ENCODE results near the gene KNDC1. TPM values are rescaled to one million over a fixed set of nuclear protein-coding genes. Genes with fewer than 3 reads are reported as not detected.

The KNDC1 gene
- total and polyA plus RNA-seq, 2 of the 4 experiments (the other 2 are of a cell fraction), result 0.18 to 1.1 TPM

DNA sequence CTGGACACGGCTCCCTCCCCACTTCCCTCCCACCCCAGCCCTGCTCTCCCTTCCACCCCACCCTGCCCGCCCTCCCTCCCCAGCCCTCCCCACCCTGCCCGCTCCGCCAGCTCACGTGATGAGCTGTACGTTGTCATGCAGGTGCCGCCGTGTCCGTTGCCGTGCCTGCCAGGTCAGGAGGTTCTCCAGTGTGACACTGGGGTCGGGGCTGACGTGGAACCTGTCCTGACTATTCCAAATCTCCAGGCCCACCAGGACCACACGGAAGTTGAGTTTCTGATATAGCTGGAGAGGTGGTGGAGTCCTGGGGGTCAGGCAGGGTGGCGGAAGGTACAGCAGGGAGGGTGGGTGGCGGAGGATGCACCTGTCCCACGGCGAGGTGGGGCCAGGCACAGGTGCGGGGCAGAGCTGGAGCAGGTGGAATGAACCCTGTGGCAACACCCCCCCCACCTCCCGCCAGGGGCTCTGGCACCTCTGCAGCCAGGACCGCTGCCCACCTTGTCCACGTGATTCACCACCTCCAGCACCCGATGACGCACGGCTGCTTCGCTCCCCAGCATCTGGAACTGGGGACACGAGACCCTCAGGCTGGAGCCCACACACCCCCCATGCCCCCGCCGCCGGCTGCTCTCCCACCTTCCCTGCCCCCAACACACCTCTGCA lies 112.4 kb downstream of the KNDC1 start:
- H2AK5ac ChIP-seq (ENCODE audit: low read depth, low read length), result no peak overlapping the region
- H3K9ac ChIP-seq (ENCODE audit: low read depth, low read length), result no peak overlapping the region
- no peak overlapping the region for H2AK9ac ChIP-seq (replicated peaks; ENCODE audit: low read depth, low read length, poor library complexity)
- H4K8ac ChIP-seq (ENCODE audit: low read depth in 2 of 2, low read length in 2 of 2), result no peak overlapping the region
- H2AFZ ChIP-seq (replicated peaks; ENCODE audit: low read length, poor library complexity), result no peak overlapping the region
- peaks cover 9% of the 10 kb centered on the region for H3K27me3 ChIP-seq (ENCODE audit: control insufficient read depth, insufficient read depth, low read length)
- H3K4me1 ChIP-seq (ENCODE audit: control insufficient read depth, insufficient read depth, low read length), result no peaks in the 10 kb centered on the region
- no peaks in the 10 kb centered on the region for H4K20me1 ChIP-seq (ENCODE audit: insufficient read depth, low read length)
- 83% methylated on average over 6 of the region's 29 CpGs; no CpG with 5 or more reads in 1 of the 2 experiments for WGBS, 2 experiments (ENCODE audit: extremely low coverage in 2 of 2, insufficient read length in 1 of 2)
- ChIA-PET CTCF (no interaction called here), POLR2A (ENCODE audit: unreplicated experiment) (no interaction called here)
- H2BK20ac ChIP-seq (ENCODE audit: low read depth, low read length), result no peak overlapping the region
- no peak overlapping the region for H3K56ac ChIP-seq (ENCODE audit: extremely low read depth, insufficient read depth, low read length)
- in situ Hi-C loops (cut with MboI; ENCODE audit: low sequenced_read_pairs) (loop anchor here (25.0 kb wide), 1 partner anchor 610 kb away; no protein-coding TSS in a partner anchor), intact Hi-C loops (cut with micrococcal nuclease) (no loop called here), dilution Hi-C loops (cut with HindIII; ENCODE audit: low sequenced_read_pairs, unreplicated experiment) (no loop called here)
- H2BK15ac ChIP-seq (ENCODE audit: low read depth, low read length), result no peak overlapping the region
- no peak overlapping the region for H4K5ac ChIP-seq (ENCODE audit: low read depth, low read length)
- H3K9me3 ChIP-seq (ENCODE audit: control insufficient read depth, insufficient read depth, low read length), result no peaks in the 10 kb centered on the region
- no TSS peak for BruUV-seq (replicated peaks)
- H3K4ac ChIP-seq (ENCODE audit: low read depth, low read length), result no peak overlapping the region
- ATAC-seq (ENCODE audit: low read depth) (no peak), DNase-seq (no peak)
- H3K79me1 ChIP-seq (ENCODE audit: low read depth in 1 of 2, low read length in 2 of 2), result no peaks in the 10 kb centered on the region; a peak in 1 of 4 replicates
- no peak overlapping the region for H3K18ac ChIP-seq (ENCODE audit: low read depth, low read length)
- H3K36me3 ChIP-seq (ENCODE audit: control insufficient read depth, insufficient read depth, low read length), result peaks cover 4% of the 10 kb centered on the region; the same call in 1 of the 2 replicates
- no peaks in the 10 kb centered on the region for H3K9me1 ChIP-seq (ENCODE audit: insufficient read depth, low read length)
- no peak overlapping the region for H3K23ac ChIP-seq (ENCODE audit: low read depth, low read length)
- H4K91ac ChIP-seq (ENCODE audit: insufficient read depth, low read depth, low read length), result no peak overlapping the region
- no peak overlapping the region for H3K4me3 ChIP-seq (ENCODE audit: insufficient read depth, low read depth, low read length)
- H3K14ac ChIP-seq (replicated peaks; ENCODE audit: low read depth, low read length), result no peak overlapping the region
- H2BK5ac ChIP-seq (ENCODE audit: low read depth, low read length, poor library complexity, severe bottlenecking), result no peak overlapping the region
- TF ChIP-seq RAD21 (IDR thresholded peaks at IDR 0.05; ENCODE audit: low read length) (no peak), MXI1 (IDR thresholded peaks at IDR 0.05; ENCODE audit: borderline replicate concordance, low read depth, low read length) (no peak), SMC3 (IDR thresholded peaks at IDR 0.05; ENCODE audit: low read depth, low read length) (no peak), FOS (IDR thresholded peaks at IDR 0.05; ENCODE audit: low read depth, low read length) (no peak), NFE2L2 (IDR thresholded peaks at IDR 0.05; ENCODE audit: low read depth, low read length) (no peak)
- TF ChIP-seq, protein P1, sequence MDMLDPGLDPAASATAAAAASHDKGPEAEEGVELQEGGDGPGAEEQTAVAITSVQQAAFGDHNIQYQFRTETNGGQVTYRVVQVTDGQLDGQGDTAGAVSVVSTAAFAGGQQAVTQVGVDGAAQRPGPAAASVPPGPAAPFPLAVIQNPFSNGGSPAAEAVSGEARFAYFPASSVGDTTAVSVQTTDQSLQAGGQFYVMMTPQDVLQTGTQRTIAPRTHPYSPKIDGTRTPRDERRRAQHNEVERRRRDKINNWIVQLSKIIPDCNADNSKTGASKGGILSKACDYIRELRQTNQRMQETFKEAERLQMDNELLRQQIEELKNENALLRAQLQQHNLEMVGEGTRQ (IDR thresholded peaks at IDR 0.05; ENCODE audit: low read depth, low read length), result no peak
- no peak overlapping the region for H2BK120ac ChIP-seq (ENCODE audit: low read depth, low read length)
- no peak overlapping the region for H3K4me2 ChIP-seq (ENCODE audit: low read depth, low read length)
- H3K27ac ChIP-seq (ENCODE audit: insufficient read depth, low read length), result no peak overlapping the region
